ENCODE results near the gene SLC7A5.

GRCh38 chr16:87841340-87842208 lies 27.7 kb downstream of the SLC7A5 start:
- TF ChIP-seq EZH2 (IDR thresholded peaks at IDR 0.05; ENCODE audit: borderline replicate concordance, low read length) (no peak), CTCF (IDR thresholded peaks at IDR 0.05; ENCODE audit: low read length) (no peak)
